Activated CD4-positive, CD25-positive, alpha-beta regulatory T cell treated with anti-CD3 and anti-CD28 coated beads, Interleukin-2, amount 50 U/mL, for 24 hours (primary cell): ENCODE measurements around the gene PNPLA7.
A peak's percentile ranks its signal among the peaks of the same experiment; 100 is the strongest.
"Not testable (repeated sequence)": the region's sequence is repeated elsewhere in the genome, so short reads cannot be mapped to it uniquely, and the experiment has no call there.

Experiments
- ATAC-seq, 2 donors: fragments of 150-1000 bp; cut with Tn5 transposase; one replicate each; pipeline ENCODE4 v1.10.0; 2021; ENCODE audit warnings: mild to moderate bottlenecking in 1 of 2, moderate library complexity in 1 of 2

PNPLA7 gene

DNA sequence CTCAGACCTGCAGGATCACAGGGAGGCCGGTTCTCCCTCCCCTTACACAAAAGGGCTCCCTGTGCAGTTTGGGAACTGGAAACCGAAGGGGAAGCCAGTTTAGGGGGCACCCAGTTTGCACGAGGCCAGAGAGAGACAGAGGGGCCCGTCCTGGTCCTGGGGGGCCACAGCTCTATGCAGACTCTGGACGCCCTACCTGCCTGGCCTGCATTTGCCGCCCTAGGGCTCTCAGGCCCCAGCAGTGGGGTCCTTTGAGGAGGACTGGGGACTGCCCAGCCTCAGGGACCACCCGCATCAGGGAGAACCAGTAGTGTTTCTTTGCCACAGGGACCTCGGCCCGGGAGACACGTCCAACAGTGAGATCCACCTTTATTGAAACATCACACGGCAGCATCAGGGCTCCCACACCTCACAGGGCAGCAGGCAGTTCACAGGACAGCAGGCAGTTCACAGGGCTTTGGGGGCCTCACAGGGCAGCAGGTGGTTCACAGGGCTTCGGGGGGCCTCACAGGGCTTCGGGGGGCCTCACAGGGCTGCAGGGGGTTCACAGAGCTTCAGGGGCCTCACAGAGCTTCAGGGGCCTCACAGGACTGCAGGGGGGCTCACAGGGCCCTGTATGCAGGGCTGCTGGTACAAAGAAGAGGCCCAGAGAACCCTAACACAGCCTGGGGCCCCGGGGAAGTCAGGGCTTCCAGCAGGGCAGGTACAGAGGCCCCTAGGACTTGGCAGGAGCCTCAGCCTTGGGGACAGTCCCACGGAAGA is 90.4 kb downstream of the PNPLA7 start:
- ATAC-seq: no peak

- peak; percentile 76 to 79 for ATAC-seq
These were observed 91.0 kb downstream of the PNPLA7 start, which contains the start of gene NSMF for GRCh38 chr9:137459152-137459600. Gene NSMF, minus strand, starts transcription at chr9:137459334. Its CDS starts 232 bp downstream, at chr9:137459102.

DNA sequence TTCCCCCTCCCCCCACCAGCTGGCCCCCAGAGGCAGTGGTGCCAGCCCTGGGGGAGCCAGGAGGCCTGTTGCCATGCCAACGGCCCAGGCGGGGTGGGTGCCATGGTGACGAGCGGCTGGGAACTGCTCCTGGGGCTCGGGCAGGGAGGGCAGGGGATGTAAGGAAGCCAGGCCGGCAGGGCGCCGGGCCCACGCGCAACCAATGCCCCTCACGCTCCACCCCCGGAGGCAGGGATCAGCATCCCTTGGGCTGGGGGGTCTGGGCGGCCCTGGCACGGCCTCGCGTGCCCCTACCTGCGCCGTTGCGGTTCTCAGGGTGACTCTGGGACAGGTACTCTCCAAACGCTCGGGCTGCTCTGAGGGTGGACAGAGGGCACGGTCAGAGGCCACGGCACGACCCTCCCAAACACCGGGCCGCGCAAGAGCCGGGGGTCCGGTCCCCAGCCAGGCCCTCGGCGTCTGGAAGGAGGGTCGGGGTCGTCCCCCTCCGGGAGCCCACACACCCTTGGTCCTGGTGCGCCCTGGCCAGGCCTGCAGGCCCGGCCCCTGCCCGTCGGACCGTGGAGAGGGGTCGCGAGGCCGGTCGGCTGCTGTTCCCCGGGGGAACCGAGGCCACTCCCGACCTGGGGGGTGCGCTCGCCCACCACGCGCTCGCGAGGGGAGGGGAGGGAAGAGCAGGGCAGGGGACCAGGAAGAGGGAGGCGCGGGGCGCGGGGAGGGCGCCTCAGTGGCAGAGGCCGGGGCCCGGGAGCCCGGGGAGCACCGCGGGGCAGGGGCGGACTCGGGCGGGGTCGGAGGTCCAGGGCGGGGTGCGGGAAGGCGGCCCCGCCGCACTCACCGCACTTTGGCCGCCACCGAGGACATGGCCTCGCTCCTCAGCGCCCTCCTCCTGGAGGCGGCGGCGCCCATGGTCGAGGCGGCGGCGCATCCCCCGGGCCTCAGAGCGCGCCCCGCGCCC is 91.7 kb downstream of the PNPLA7 start:
- ATAC-seq: peak; percentile 8 to 10

GRCh38 chr9:137457406-137458193 is 92.6 kb downstream of the PNPLA7 start:
- no peak for ATAC-seq

- ATAC-seq: no peak
These were observed 93.3 kb downstream of the PNPLA7 start for GRCh38 chr9:137456864-137457405.

DNA sequence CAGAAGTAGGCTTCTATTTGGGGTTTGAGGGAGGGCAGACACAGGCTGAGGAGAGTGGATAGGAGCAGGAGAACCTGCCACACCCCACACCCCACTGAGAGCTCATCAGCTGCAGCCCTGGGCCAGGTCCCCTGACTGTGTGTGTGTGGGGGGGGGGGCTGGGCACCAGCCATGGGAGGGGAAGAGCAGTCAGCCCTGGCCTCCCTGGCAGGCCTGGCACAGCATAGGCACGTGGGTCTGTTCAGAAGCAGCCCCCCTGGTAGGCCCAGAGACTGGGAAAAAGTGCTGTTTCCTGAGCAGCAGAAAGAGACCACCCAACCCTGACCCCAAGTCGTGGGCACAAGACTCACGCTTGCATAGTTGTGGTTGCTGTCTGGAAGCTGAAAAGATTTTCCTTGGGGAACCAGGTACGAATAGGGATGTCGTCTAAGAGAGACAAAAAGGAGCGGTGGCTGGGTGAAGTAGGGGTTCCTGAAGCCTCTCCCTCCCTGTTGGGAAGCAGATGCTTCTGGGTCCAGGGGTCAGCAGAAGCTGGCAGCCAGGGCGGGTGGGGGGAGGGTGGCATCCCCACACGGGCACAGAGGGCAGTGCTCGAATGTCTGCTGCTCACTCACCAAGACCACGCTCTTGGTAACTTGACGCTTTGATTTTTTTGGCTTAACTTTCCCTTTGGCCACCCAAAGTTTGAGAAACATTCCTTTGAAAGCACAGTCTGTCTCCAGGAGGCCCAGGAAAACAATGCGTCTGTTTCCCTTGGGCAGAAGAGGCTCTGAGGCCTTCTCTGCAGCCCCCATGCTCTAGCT is 93.9 kb downstream of the PNPLA7 start:
- no peak for ATAC-seq

GRCh38 chr9:137455359-137455991 is 94.7 kb downstream of the PNPLA7 start:
- no peak for ATAC-seq

DNA sequence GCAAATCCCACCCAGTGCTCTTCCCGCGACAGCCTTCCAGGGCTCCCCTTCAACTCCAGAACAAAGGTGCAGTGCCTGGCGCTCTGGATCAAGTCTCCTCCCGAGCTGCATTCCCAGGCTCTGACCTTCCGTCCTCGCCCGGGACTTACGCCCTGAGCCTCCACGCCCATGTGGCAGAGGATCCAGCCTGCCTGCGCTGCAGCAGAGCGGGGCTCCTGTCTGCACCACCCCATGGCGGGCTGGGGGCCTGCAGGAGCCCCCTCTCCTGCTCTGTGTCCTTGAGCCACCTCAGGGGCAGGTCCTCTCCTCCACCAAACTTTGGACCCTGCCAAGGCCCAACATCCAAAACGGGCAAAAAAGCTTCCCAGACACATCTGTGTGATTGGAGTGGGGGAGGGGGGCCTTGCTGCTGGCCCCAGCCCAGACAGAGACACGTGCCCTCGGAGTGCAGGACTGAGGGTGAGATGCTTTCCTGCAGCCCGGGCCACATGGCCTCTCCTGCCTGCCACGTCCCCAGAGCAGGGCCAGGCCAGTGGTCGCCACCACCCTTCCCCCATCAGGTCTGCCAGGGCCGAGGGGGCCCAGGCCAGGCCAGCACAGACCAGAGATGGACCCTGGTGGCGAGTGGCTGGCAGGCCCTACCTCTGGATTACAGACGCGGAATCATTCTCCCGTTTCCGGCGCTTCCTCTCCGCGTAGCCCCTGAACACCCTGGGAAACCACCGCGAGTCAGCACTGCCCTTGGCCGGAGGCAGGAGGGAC is 95.4 kb downstream of the PNPLA7 start:
- ATAC-seq: no peak

DNA sequence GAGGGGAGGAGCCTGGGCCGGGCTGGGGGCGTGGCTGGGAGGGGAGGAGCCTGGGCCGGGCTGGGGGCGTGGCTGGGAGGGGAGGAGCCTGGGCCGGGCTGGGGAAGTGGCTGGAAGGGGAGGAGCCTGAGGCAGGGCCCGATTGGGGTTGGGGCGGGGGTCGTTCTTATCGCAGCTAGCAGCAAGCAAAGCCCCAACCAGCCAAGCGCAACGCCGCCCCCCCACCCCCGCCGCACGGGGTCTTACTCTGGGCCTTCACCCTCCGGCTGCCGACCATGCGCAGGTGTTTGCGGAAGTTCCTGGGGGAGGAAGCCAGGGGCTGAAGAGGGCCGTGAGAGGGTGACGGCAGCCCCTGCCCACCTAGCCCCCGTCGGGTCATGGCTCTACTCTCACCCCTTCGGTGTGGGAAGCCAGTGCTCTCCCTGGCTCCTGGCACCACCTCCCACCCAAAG is 96.0 kb downstream of the PNPLA7 start:
- peak in 1 of 2 donors; percentile 11 for ATAC-seq

DNA sequence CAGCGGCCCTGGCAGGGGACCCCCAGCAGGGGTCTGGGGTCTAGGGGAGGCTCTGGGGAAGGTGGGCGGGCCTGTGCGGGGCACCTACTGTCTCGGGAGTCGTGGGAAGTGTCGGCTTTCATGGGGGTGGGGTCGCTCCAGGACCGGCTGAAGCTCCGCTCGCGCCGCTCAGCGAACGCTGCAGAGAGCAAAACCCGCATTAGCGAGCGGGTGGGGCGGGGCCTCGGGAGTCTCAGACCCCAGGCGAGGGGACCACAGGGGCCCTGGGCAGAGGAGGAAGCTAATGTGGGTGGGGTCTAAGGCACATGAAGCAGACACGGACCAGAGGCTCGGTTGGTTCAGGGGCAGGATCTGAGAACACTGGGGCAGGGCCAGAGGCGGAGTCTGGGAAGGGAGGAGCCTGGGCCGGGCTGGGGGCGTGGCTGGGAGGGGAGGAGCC is 96.5 kb downstream of the PNPLA7 start:
- peak; percentile 45 to 69 for ATAC-seq

- ATAC-seq: no peak
These were observed 97.2 kb downstream of the PNPLA7 start for GRCh38 chr9:137452761-137453642.

GRCh38 chr9:137452006-137452760 is 98.0 kb downstream of the PNPLA7 start:
- ATAC-seq: no peak

- ATAC-seq: not testable (repeated sequence)
These were observed 98.8 kb downstream of the PNPLA7 start for GRCh38 chr9:137451264-137452005.

- not testable (repeated sequence) for ATAC-seq
These were observed 99.5 kb downstream of the PNPLA7 start for GRCh38 chr9:137450539-137451222.

DNA sequence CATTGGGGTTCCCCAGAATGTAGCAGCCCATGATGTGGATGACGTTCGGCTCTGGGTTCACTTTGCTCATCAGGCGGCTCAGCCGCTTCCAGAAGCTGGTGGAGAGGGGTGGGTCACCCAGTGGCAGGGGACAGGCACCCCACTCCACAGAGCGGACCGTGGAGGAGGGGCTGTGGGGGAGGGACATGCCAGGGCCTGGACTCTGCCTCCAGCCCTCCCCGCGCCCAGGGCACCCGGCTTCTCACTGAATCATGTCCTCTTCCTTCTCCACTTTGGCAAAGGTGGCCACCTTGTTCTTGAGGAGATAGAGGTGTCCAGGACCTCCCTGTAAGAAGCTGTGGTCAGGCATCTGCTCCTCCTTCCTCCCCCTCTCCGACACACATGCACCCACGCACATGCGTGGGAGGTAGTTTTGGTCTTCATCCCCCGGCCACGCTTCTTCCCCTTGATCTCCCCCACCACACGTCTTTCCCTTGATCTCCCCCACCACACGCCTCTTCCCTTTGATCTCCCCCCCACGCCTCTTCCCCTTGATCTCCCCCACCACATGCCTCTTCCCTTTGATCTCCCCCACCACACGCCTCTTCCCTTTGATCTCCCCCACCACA is 100.2 kb downstream of the PNPLA7 start:
- no peak for ATAC-seq
